Measurements from ENCODE around the gene FGF6. TPM values are rescaled to one million over a fixed set of nuclear protein-coding genes. Genes with fewer than 3 reads are reported as not detected.

The FGF6 gene
- total and polyA plus RNA-seq, 2 of the 13 experiments (the other 11 are each of a cell fraction or from before 2014, with no cell fraction given): not detected

DNA sequence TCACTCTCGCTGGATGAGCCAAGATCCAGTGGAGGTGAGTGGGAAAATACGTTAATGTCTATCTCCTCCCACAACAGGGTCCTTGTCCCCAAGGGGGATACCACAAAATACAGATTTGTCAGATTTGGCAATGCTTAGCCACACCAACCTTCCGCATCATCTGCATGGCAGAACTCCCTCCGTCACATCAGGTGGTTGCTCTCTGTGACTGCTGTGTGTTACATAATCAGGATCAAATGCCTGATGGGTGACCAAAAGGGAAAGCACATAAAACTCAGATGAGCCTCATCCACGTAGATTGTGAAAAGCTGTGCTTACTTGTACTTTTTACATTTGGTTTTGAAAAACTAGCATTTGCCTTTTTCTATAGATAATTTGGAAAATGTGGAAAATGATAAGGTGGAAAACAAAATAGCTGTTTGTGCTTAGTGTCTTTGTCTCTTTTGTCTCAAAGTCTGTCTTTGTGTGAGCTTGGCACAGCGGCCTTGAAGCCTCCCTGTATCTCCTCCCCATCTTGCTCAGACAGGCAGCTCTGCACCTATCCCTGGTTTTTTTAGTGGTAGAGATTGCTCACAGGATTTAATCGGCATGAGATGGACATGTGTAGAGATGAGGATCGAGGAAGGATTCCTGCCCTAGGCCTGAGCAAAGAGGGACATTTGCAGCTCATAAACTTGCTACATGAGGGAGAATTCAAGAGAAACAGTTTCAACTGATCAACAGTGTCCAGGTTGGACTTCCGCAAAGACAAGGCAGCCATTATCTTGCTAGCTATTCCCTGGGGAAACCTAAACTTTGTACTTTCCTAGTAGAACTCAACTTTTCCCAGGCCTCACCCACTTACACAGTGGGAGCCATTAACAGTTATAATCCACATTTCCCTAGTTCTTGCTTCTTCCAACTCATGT lies 3.6 kb upstream of the FGF6 start:
- H4K20me1 ChIP-seq (ENCODE audit: insufficient read depth, low read length): no peaks in the 10 kb centered on the region
- FAIRE-seq: no peak
- H3K79me2 ChIP-seq (ENCODE audit: insufficient read depth, low read length): no peaks in the 10 kb centered on the region
- H3K27ac ChIP-seq (ENCODE audit: extremely low read length, insufficient read depth, low read length): no peak overlapping the region
- ChIA-PET POLR2A (no interaction called here), CTCF (ENCODE audit: low intra/inter-chr PET ratio, low total read pairs) (no interaction called here)
- H3K36me3 ChIP-seq (replicated peaks in 1 of 2; ENCODE audit: control insufficient read depth in 1 of 2, insufficient read depth in 2 of 2, low read length in 2 of 2): no peaks in the 10 kb centered on the region
- WGBS (ENCODE audit: low lambda C conversion rate): 43% methylated on average over 8 of the region's 9 CpGs
- peak; percentile 71 for ATAC-seq
- peak overlapping the region in 1 of 3 experiments; percentile 30; a peak in 1 of 6 replicates for H3K4me3 ChIP-seq (replicated peaks in 1 of 3; ENCODE audit: insufficient read depth in 1 of 3, low read depth in 2 of 3, low read length in 3 of 3)
- H3K4me2 ChIP-seq (ENCODE audit: low read depth, low read length): peak overlapping the region; percentile 70
- no peaks in the 10 kb centered on the region for H3K9me3 ChIP-seq (ENCODE audit: low read length)
- peak; percentile 18 for DNase-seq (ENCODE audit: low spot score)
- no peak overlapping the region for H3K9ac ChIP-seq (ENCODE audit: insufficient read depth, low read depth, low read length)
- intact Hi-C loops (cut with micrococcal nuclease; ENCODE audit: unreplicated experiment) (no loop called here), in situ Hi-C loops (cut with HindIII; ENCODE audit: extremely low pct_ligation_motif_present, low pct_unique_long_range_greater_than_20kb) (no loop called here)
- H2AFZ ChIP-seq (ENCODE audit: low read length): peak overlapping the region; percentile 64
- H3K4me1 ChIP-seq (ENCODE audit: insufficient read depth, low read length): peaks cover 22% of the 10 kb centered on the region
- BruUV-seq (replicated peaks): no TSS peak
- H3K27me3 ChIP-seq (ENCODE audit: control insufficient read depth in 1 of 2, insufficient read depth in 2 of 2, low read length in 2 of 2): peaks cover 3 to 42% of the 10 kb centered on the region in 2 experiments; a peak in 4 of 5 replicates
- no peak for TF ChIP-seq ZSCAN21 (CRISPR knock-in tag; IDR thresholded peaks at IDR 0.05; ENCODE audit: borderline replicate concordance)
- no peak for TF ChIP-seq POLR2AphosphoS5 (IDR thresholded peaks at IDR 0.05; ENCODE audit: low read depth, low read length)
- peak; percentile 48; the same call in 1 of the 2 replicates for TF ChIP-seq ELF1 (CRISPR knock-in tag; IDR thresholded peaks at IDR 0.05)
- no peak for TF ChIP-seq ARNTL (CRISPR knock-in tag; IDR thresholded peaks at IDR 0.05)
- no peak for TF ChIP-seq HHEX (CRISPR knock-in tag; IDR thresholded peaks at IDR 0.05)
- TF ChIP-seq ATF6 (CRISPR knock-in tag; conservative IDR thresholded peaks at IDR 0.05): no peak
- no peak for TF ChIP-seq DPF2 (CRISPR knock-in tag; IDR thresholded peaks at IDR 0.05; ENCODE audit: borderline replicate concordance, low read depth)
- TF ChIP-seq ZNF660 (CRISPR knock-in tag; IDR thresholded peaks at IDR 0.05; ENCODE audit: borderline replicate concordance, low read depth): no peak
- TF ChIP-seq HIC2 (CRISPR knock-in tag; IDR thresholded peaks at IDR 0.05; ENCODE audit: low read depth): no peak
- TF ChIP-seq PCBP1 (IDR thresholded peaks at IDR 0.05; ENCODE audit: borderline replicate concordance, low read depth, low read length): no peak
- no peak for TF ChIP-seq ATRX (CRISPR knock-in tag; IDR thresholded peaks at IDR 0.05; ENCODE audit: borderline replicate concordance)
- TF ChIP-seq, protein P1, sequence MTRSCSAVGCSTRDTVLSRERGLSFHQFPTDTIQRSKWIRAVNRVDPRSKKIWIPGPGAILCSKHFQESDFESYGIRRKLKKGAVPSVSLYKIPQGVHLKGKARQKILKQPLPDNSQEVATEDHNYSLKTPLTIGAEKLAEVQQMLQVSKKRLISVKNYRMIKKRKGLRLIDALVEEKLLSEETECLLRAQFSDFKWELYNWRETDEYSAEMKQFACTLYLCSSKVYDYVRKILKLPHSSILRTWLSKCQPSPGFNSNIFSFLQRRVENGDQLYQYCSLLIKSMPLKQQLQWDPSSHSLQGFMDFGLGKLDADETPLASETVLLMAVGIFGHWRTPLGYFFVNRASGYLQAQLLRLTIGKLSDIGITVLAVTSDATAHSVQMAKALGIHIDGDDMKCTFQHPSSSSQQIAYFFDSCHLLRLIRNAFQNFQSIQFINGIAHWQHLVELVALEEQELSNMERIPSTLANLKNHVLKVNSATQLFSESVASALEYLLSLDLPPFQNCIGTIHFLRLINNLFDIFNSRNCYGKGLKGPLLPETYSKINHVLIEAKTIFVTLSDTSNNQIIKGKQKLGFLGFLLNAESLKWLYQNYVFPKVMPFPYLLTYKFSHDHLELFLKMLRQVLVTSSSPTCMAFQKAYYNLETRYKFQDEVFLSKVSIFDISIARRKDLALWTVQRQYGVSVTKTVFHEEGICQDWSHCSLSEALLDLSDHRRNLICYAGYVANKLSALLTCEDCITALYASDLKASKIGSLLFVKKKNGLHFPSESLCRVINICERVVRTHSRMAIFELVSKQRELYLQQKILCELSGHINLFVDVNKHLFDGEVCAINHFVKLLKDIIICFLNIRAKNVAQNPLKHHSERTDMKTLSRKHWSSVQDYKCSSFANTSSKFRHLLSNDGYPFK (CRISPR knock-in tag; IDR thresholded peaks at IDR 0.05; ENCODE audit: borderline replicate concordance): peak; percentile 95
- TF ChIP-seq, protein P2, sequence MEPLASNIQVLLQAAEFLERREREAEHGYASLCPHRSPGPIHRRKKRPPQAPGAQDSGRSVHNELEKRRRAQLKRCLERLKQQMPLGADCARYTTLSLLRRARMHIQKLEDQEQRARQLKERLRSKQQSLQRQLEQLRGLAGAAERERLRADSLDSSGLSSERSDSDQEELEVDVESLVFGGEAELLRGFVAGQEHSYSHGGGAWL (CRISPR knock-in tag; IDR thresholded peaks at IDR 0.05): no peak
- no peak for TF ChIP-seq ZNF253 (CRISPR knock-in tag; IDR thresholded peaks at IDR 0.05; ENCODE audit: borderline replicate concordance)
- no peak for TF ChIP-seq ZSCAN30 (CRISPR knock-in tag; IDR thresholded peaks at IDR 0.05)
